Posterior vena cava (tissue), 2 donors: ENCODE results near the gene MBLAC2. TPM values are rescaled to one million over a fixed set of nuclear protein-coding genes. Genes with fewer than 3 reads are reported as not detected.

Experiments
- DNase-seq: peaks from one replicate; pipeline ENCODE4 v3.0.0-alpha.2; 2020; ENCODE audit warnings: low spot score
- intact Hi-C, 2 donors: fragments of 100-400 bp; cut with DNase I; formaldehyde crosslinking; loops; one replicate each; pipeline versions ENCODE4 v1.14.1 to v1.14.2; 2022 to 2023
- long read RNA-seq, 2 donors: library from polyadenylated mRNA; unstranded; transcript quantifications; one replicate each; pipeline ENCODE4 v2.0.0, GENCODE V29; 2020 to 2021
- total RNA-seq, 2 donors: library from RNA; stranded (reverse); fragmentation: NEBNext Ultra II Directional; extraction: Animal tissue kit (Norgen Biotek cat#: 25700); gene quantifications; one replicate each; pipeline ENCODE4 v1.2.1, GENCODE V29; 2021
- donor health status: DM: yes; HTN: yes; CAD: no.
- donor health status: DM: yes; HTN: yes; CAD: no.

MBLAC2 gene
- 1 to 10 TPM; 5.0 to 5.1 TPM for total RNA-seq
- long read RNA-seq, donor 1, full-length matches to known transcripts, result 3 of 3 reads
- long read RNA-seq, donor 1, partial matches to known transcripts, result 0 of 3 reads
- long read RNA-seq, donor 1, other reads (novel, unspliced or antisense), result 0 of 3 reads
- long read RNA-seq, donor 2, full-length matches to known transcripts, result 5 of 5 reads
- long read RNA-seq, donor 2, partial matches to known transcripts, result 0 of 5 reads
- long read RNA-seq, donor 2, other reads (novel, unspliced or antisense), result 0 of 5 reads

GRCh38 chr5:90474235-90475107 lies at the start of gene MBLAC2, which contains the start of gene POLR3G:
MBLAC2 (minus strand) TSS chr5:90474771; CDS start chr5:90474292, 479 bp downstream.
POLR3G (plus strand) TSS chr5:90474864; CDS start chr5:90485568, 10,704 bp downstream.
- peak; percentile 97 for DNase-seq
- intact Hi-C loops, result no loop called here

- intact Hi-C loops, result no loop called here
- no peak for DNase-seq
These were observed 44.5 kb upstream of the MBLAC2 start for GRCh38 chr5:90519081-90519480.

- no peak for DNase-seq
These were observed 44.1 kb upstream of the MBLAC2 start for GRCh38 chr5:90518661-90519060.

GRCh38 chr5:90514520-90514919 lies 39.9 kb upstream of the MBLAC2 start:
- intact Hi-C loops, result no loop called here
- no peak for DNase-seq

More at GRCh38 chr5:90518661-90519060, 44.1 kb upstream of the MBLAC2 start:
- intact Hi-C loops, result no loop called here

- no peak for DNase-seq
- intact Hi-C loops, result no loop called here
These were observed 35.9 kb upstream of the MBLAC2 start for GRCh38 chr5:90510438-90510837.

GRCh38 chr5:90506221-90506620 lies 31.6 kb upstream of the MBLAC2 start:
- intact Hi-C loops, result no loop called here
- DNase-seq, result no peak

GRCh38 chr5:90504743-90505142 lies 30.2 kb upstream of the MBLAC2 start:
- intact Hi-C loops, result no loop called here
- DNase-seq, result no peak

- intact Hi-C loops, result no loop called here
- DNase-seq, result no peak
These were observed 29.0 kb upstream of the MBLAC2 start for GRCh38 chr5:90503596-90503995.

- no peak for DNase-seq
- intact Hi-C loops, result no loop called here
These were observed 20.6 kb upstream of the MBLAC2 start for GRCh38 chr5:90495146-90495545.

- intact Hi-C loops, result no loop called here
- DNase-seq, result no peak
These were observed 19.5 kb upstream of the MBLAC2 start for GRCh38 chr5:90494043-90494442.

- intact Hi-C loops, result no loop called here
- no peak for DNase-seq
These were observed 14.2 kb upstream of the MBLAC2 start for GRCh38 chr5:90488791-90489190.

GRCh38 chr5:90484540-90484939 lies 10.0 kb upstream of the MBLAC2 start:
- intact Hi-C loops, result no loop called here
- DNase-seq, result no peak

- no peak for DNase-seq
- intact Hi-C loops, result no loop called here
These were observed 8.6 kb upstream of the MBLAC2 start for GRCh38 chr5:90483206-90483605.

GRCh38 chr5:90480699-90481098 lies 6.1 kb upstream of the MBLAC2 start:
- intact Hi-C loops, result no loop called here

GRCh38 chr5:90479611-90480385 lies 5.2 kb upstream of the MBLAC2 start:
- intact Hi-C loops, result no loop called here
- DNase-seq, result no peak

More at GRCh38 chr5:90480699-90481098, 6.1 kb upstream of the MBLAC2 start:
- no peak for DNase-seq

- DNase-seq, result no peak
- intact Hi-C loops, result no loop called here
These were observed 3.1 kb upstream of the MBLAC2 start for GRCh38 chr5:90477621-90478215.

- intact Hi-C loops, result no loop called here
- DNase-seq, result no peak
These were observed 2.5 kb upstream of the MBLAC2 start for GRCh38 chr5:90477073-90477472.

- no peak for DNase-seq
- intact Hi-C loops, result no loop called here
These were observed 1.8 kb upstream of the MBLAC2 start for GRCh38 chr5:90476391-90476790.

- intact Hi-C loops, result no loop called here
- no peak for DNase-seq
These were observed 937 bp upstream of the MBLAC2 start for GRCh38 chr5:90475436-90475980.
